ENCODE data around the gene PDPR. TPM values are rescaled to one million over a fixed set of nuclear protein-coding genes. Genes with fewer than 3 reads are reported as not detected.
"Not testable (repeated sequence)": the region's sequence is repeated elsewhere in the genome, so short reads cannot be mapped to it uniquely, and the experiment has no call there.

Gene PDPR
- total RNA-seq, 1 donor from 2014 or later: 37.5 TPM

GRCh38 chr16:70159355-70160348, 45.5 kb downstream of the PDPR start:
- no peaks in the 10 kb centered on the region for H3K27me3 Mint-ChIP-seq (ENCODE audit: low read depth)
- H3K36me3 Mint-ChIP-seq (ENCODE audit: low read depth): peaks cover 7% of the 10 kb centered on the region
- intact Hi-C loops (cut with micrococcal nuclease): no loop called here

GRCh38 chr16:70160388-70160787, 46.3 kb downstream of the PDPR start:
- Mint-ChIP-seq H3K36me3 (ENCODE audit: low read depth) (peaks cover 7% of the 10 kb centered on the region), H3K4me3 (ENCODE audit: low read depth) (no peak overlapping the region), H3K9me3 (no peaks in the 10 kb centered on the region), H3K4me1 (ENCODE audit: low read depth) (peaks cover 3% of the 10 kb centered on the region), H3K27ac (no peak overlapping the region), H3K27me3 (ENCODE audit: low read depth) (no peaks in the 10 kb centered on the region)
- intact Hi-C loops (cut with micrococcal nuclease): no loop called here
- DNase-seq (ENCODE audit: low spot score): no peak

More at GRCh38 chr16:70159355-70160348, 45.5 kb downstream of the PDPR start:
- Mint-ChIP-seq H3K27ac (no peak overlapping the region), H3K4me1 (ENCODE audit: low read depth) (no peaks in the 10 kb centered on the region), H3K9me3 (no peaks in the 10 kb centered on the region), H3K4me3 (ENCODE audit: low read depth) (no peak overlapping the region)
- peak; percentile 8 for DNase-seq (ENCODE audit: low spot score)

- H3K4me3 Mint-ChIP-seq (ENCODE audit: low read depth): no peak overlapping the region
- no peaks in the 10 kb centered on the region for H3K27me3 Mint-ChIP-seq (ENCODE audit: low read depth)
- H3K36me3 Mint-ChIP-seq (ENCODE audit: low read depth): peaks cover 7% of the 10 kb centered on the region
- H3K9me3 Mint-ChIP-seq: no peaks in the 10 kb centered on the region
- H3K4me1 Mint-ChIP-seq (ENCODE audit: low read depth): peaks cover 3% of the 10 kb centered on the region
- DNase-seq (ENCODE audit: low spot score): no peak
- intact Hi-C loops (cut with micrococcal nuclease): no loop called here
- no peak overlapping the region for H3K27ac Mint-ChIP-seq
Measured at GRCh38 chr16:70160821-70161220, 46.7 kb downstream of the PDPR start.

GRCh38 chr16:70161350-70161749, 47.2 kb downstream of the PDPR start:
- intact Hi-C loops (cut with micrococcal nuclease): no loop called here
- H3K4me1 Mint-ChIP-seq (ENCODE audit: low read depth): peaks cover 3% of the 10 kb centered on the region
- H3K9me3 Mint-ChIP-seq: no peaks in the 10 kb centered on the region
- H3K4me3 Mint-ChIP-seq (ENCODE audit: low read depth): no peak overlapping the region
- H3K36me3 Mint-ChIP-seq (ENCODE audit: low read depth): peaks cover 7% of the 10 kb centered on the region
- H3K27ac Mint-ChIP-seq: no peak overlapping the region
- DNase-seq (ENCODE audit: low spot score): peak; percentile 9
- H3K27me3 Mint-ChIP-seq (ENCODE audit: low read depth): no peaks in the 10 kb centered on the region

GRCh38 chr16:70162041-70162451, 47.9 kb downstream of the PDPR start:
- intact Hi-C loops (cut with micrococcal nuclease): no loop called here
- DNase-seq (ENCODE audit: low spot score): no peak
- H3K27ac Mint-ChIP-seq: no peak overlapping the region

GRCh38 chr16:70163596-70163995, 49.5 kb downstream of the PDPR start:
- Mint-ChIP-seq H3K4me1 (ENCODE audit: low read depth) (peaks cover 3% of the 10 kb centered on the region), H3K27ac (no peak overlapping the region)
- intact Hi-C loops (cut with micrococcal nuclease): no loop called here

More at GRCh38 chr16:70162041-70162451, 47.9 kb downstream of the PDPR start:
- peaks cover 7% of the 10 kb centered on the region for H3K36me3 Mint-ChIP-seq (ENCODE audit: low read depth)
- peaks cover 3% of the 10 kb centered on the region for H3K4me1 Mint-ChIP-seq (ENCODE audit: low read depth)
- no peak overlapping the region for H3K4me3 Mint-ChIP-seq (ENCODE audit: low read depth)
- H3K27me3 Mint-ChIP-seq (ENCODE audit: low read depth): no peaks in the 10 kb centered on the region
- H3K9me3 Mint-ChIP-seq: no peaks in the 10 kb centered on the region

GRCh38 chr16:70166688-70167087, 52.6 kb downstream of the PDPR start:
- intact Hi-C loops (cut with micrococcal nuclease); H3K9me3 Mint-ChIP-seq; H3K36me3 Mint-ChIP-seq (ENCODE audit: low read depth); H3K4me1 Mint-ChIP-seq (ENCODE audit: low read depth); H3K27me3 Mint-ChIP-seq (ENCODE audit: low read depth); H3K27ac Mint-ChIP-seq; DNase-seq (ENCODE audit: low spot score); H3K4me3 Mint-ChIP-seq (ENCODE audit: low read depth): not testable (repeated sequence)

More at GRCh38 chr16:70163596-70163995, 49.5 kb downstream of the PDPR start:
- DNase-seq (ENCODE audit: low spot score): peak; percentile 9
- Mint-ChIP-seq H3K9me3 (no peaks in the 10 kb centered on the region), H3K4me3 (ENCODE audit: low read depth) (no peak overlapping the region), H3K27me3 (ENCODE audit: low read depth) (no peaks in the 10 kb centered on the region), H3K36me3 (ENCODE audit: low read depth) (peaks cover 7% of the 10 kb centered on the region)

- H3K4me3 Mint-ChIP-seq (ENCODE audit: low read depth); DNase-seq (ENCODE audit: low spot score); H3K9me3 Mint-ChIP-seq; intact Hi-C loops (cut with micrococcal nuclease); H3K4me1 Mint-ChIP-seq (ENCODE audit: low read depth); H3K27me3 Mint-ChIP-seq (ENCODE audit: low read depth); H3K27ac Mint-ChIP-seq; H3K36me3 Mint-ChIP-seq (ENCODE audit: low read depth): not testable (repeated sequence)
Measured at GRCh38 chr16:70173212-70173837, 59.2 kb downstream of the PDPR start, which contains the start of gene CLEC18C. Gene CLEC18C, plus strand, starts transcription at chr16:70173787. Its CDS starts 492 bp downstream, at chr16:70174279.

GRCh38 chr16:70173916-70174315, 59.8 kb downstream of the PDPR start:
- H3K36me3 Mint-ChIP-seq (ENCODE audit: low read depth); H3K27me3 Mint-ChIP-seq (ENCODE audit: low read depth); H3K4me3 Mint-ChIP-seq (ENCODE audit: low read depth); H3K9me3 Mint-ChIP-seq; H3K27ac Mint-ChIP-seq; intact Hi-C loops (cut with micrococcal nuclease); H3K4me1 Mint-ChIP-seq (ENCODE audit: low read depth); DNase-seq (ENCODE audit: low spot score): not testable (repeated sequence)

- H3K36me3 Mint-ChIP-seq (ENCODE audit: low read depth); H3K27me3 Mint-ChIP-seq (ENCODE audit: low read depth); H3K4me3 Mint-ChIP-seq (ENCODE audit: low read depth); DNase-seq (ENCODE audit: low spot score); H3K27ac Mint-ChIP-seq; intact Hi-C loops (cut with micrococcal nuclease); H3K9me3 Mint-ChIP-seq; H3K4me1 Mint-ChIP-seq (ENCODE audit: low read depth): not testable (repeated sequence)
Measured at GRCh38 chr16:70174387-70174932, 60.3 kb downstream of the PDPR start.

GRCh38 chr16:70187858-70188607, 73.9 kb downstream of the PDPR start:
- H3K36me3 Mint-ChIP-seq (ENCODE audit: low read depth); H3K9me3 Mint-ChIP-seq; H3K4me3 Mint-ChIP-seq (ENCODE audit: low read depth); H3K4me1 Mint-ChIP-seq (ENCODE audit: low read depth); DNase-seq (ENCODE audit: low spot score); H3K27me3 Mint-ChIP-seq (ENCODE audit: low read depth); H3K27ac Mint-ChIP-seq; intact Hi-C loops (cut with micrococcal nuclease): not testable (repeated sequence)

GRCh38 chr16:70188608-70188915, 74.4 kb downstream of the PDPR start:
- intact Hi-C loops (cut with micrococcal nuclease); H3K9me3 Mint-ChIP-seq; H3K27ac Mint-ChIP-seq; H3K4me3 Mint-ChIP-seq (ENCODE audit: low read depth); H3K27me3 Mint-ChIP-seq (ENCODE audit: low read depth); H3K36me3 Mint-ChIP-seq (ENCODE audit: low read depth); DNase-seq (ENCODE audit: low spot score); H3K4me1 Mint-ChIP-seq (ENCODE audit: low read depth): not testable (repeated sequence)
